HCT116 (cell line): ENCODE data around the gene RNF138. TPM values are rescaled to one million over a fixed set of nuclear protein-coding genes. Genes with fewer than 3 reads are reported as not detected.

Experiments used
- ATAC-seq: fragments of 200-7000 bp; cut with Tn5 transposase; 2 replicates; pipeline ENCODE4 v1.9.1; 2020; ENCODE audit warnings: mild to moderate bottlenecking, moderate library complexity
- BruUV-seq: library from RNA; stranded (reverse); fragments of 400-500 nt; replicated peaks from 2 replicates; lab custom pipeline; 2021; lab: Mats Ljungman, UMichigan
- CTCF ChIA-PET: fragments of 300-600 bp; sonication (Branson Sonifier 250); formaldehyde crosslinking; loops from one replicate; lab custom pipeline; 2021; ENCODE audit warnings: antibody characterized with exemption; lab: Charles Lee
- POLR2A ChIA-PET: fragments of 300-600, 350-600 bp; sonication (Branson Sonifier 250); formaldehyde crosslinking; loops from one replicate; lab custom pipeline; 2021; ENCODE audit warnings: antibody characterized with exemption; lab: Charles Lee
- RAD21 ChIA-PET, 2 experiments: fragments of 300-600 bp; sonication (Branson Sonifier 250); formaldehyde crosslinking; loops; one replicate each; lab custom pipeline; 2023; ENCODE audit warnings: low total read pairs in 2 of 2; ENCODE audit not compliant: uncharacterized antibody in 2 of 2, unreplicated experiment in 2 of 2, low non-redundant PET in 1 of 2; lab: Charles Lee
- DNase-seq: peaks from one replicate; pipeline ENCODE4 v3.0.0-alpha.2; 2010; ENCODE audit warnings: low read depth, low spot score
- H2AFZ ChIP-seq: fragments of 200-600 bp; shearing (Covaris generic), sonication (generic); 2 replicates; pipeline ENCODE4 v1.6.1; 2017; ENCODE audit warnings: low read depth, mixed run types, mixed read lengths, antibody characterized with exemption, low read length; ENCODE audit not compliant: poor library complexity, severe bottlenecking
- H3K27ac ChIP-seq: 2 replicates; pipeline ENCODE4 v1.5.1; 2012; ENCODE audit warnings: low read depth, low read length
- H3K27me3 ChIP-seq: fragments of 200-600 bp; sonication (generic); 2 replicates; pipeline ENCODE4 v1.6.1; 2016; ENCODE audit warnings: mixed run types, low read length, mixed read lengths; ENCODE audit not compliant: insufficient read depth
- H3K36me3 ChIP-seq, 2 experiments: fragments of 200-500 bp in 1 of 2; fragments of 200-600 bp in 1 of 2; sonication (Bioruptor generic) in 1 of 2; sonication (generic) in 1 of 2; 2 replicates each; pipeline versions ENCODE4 v1.5.1 to v1.6.1; 2014 to 2016; ENCODE audit warnings: low read length in 2 of 2, inconsistent platforms in 1 of 2, mixed read lengths in 1 of 2, mixed run types in 1 of 2; ENCODE audit not compliant: insufficient read depth in 2 of 2, control insufficient read depth in 1 of 2
- H3K4me1 ChIP-seq, 2 experiments: fragments of 200-600 bp in 1 of 2; sonication (generic) in 1 of 2; 2 replicates each; pipeline versions ENCODE4 v1.5.1 to v1.6.1; 2012 to 2017; ENCODE audit warnings: low read length in 2 of 2, inconsistent platforms in 1 of 2, mild to moderate bottlenecking in 1 of 2, mixed read lengths in 1 of 2, mixed run types in 1 of 2, moderate library complexity in 1 of 2; ENCODE audit not compliant: insufficient read depth in 2 of 2, control insufficient read depth in 1 of 2
- H3K4me2 ChIP-seq: fragments of 200-600 bp; sonication (generic); 2 replicates; pipeline ENCODE4 v1.6.1; 2017; ENCODE audit warnings: mixed run types, low read length, mixed read lengths
- H3K4me3 ChIP-seq, 2 experiments: fragments of 200-600 bp in 1 of 2; sonication (generic) in 1 of 2; replicated peaks in 1 of 2; 2 replicates each; pipeline ENCODE4 v1.5.1; 2011 to 2016; ENCODE audit warnings: low read length in 2 of 2, control low read depth in 1 of 2, low read depth in 1 of 2, mild to moderate bottlenecking in 1 of 2, mixed read lengths in 1 of 2, mixed run types in 1 of 2
- H3K79me2 ChIP-seq: fragments of 200-600 bp; sonication (generic); 2 replicates; pipeline ENCODE4 v1.6.1; 2017; ENCODE audit warnings: mild to moderate bottlenecking, mixed run types, low read length, moderate library complexity, mixed read lengths; ENCODE audit not compliant: insufficient read depth
- H3K9ac ChIP-seq: fragments of 200-600 bp; sonication (generic); 2 replicates; pipeline ENCODE4 v1.6.1; 2016; ENCODE audit warnings: low read length, mixed read lengths
- H3K9me2 ChIP-seq: fragments of 200-600 bp; sonication (generic), shearing (Covaris generic); 2 replicates; pipeline ENCODE4 v1.6.1; 2017; ENCODE audit warnings: mixed run types, mild to moderate bottlenecking, moderate library complexity; ENCODE audit not compliant: insufficient read depth
- H3K9me3 ChIP-seq, 2 experiments: fragments of 200-500 bp in 1 of 2; fragments of 200-600 bp in 1 of 2; sonication (Bioruptor generic) in 1 of 2; sonication (generic) in 1 of 2; 2 replicates each; pipeline ENCODE4 v1.6.1; 2014 to 2017; ENCODE audit warnings: low read length in 2 of 2, mixed read lengths in 2 of 2, inconsistent platforms in 1 of 2, low read depth in 1 of 2, mild to moderate bottlenecking in 1 of 2, mixed run types in 1 of 2, moderate library complexity in 1 of 2; ENCODE audit not compliant: control insufficient read depth in 1 of 2, insufficient read depth in 1 of 2
- H4K20me1 ChIP-seq: fragments of 200-600 bp; sonication (generic), shearing (Covaris generic); 2 replicates; pipeline ENCODE4 v1.6.1; 2017; ENCODE audit warnings: mixed run types, mild to moderate bottlenecking, moderate library complexity; ENCODE audit not compliant: insufficient read depth
- ATF3 ChIP-seq: IDR thresholded peaks from 2 replicates; pipeline ENCODE4 v1.6.1; 2012
- CBX3 ChIP-seq: IDR thresholded peaks from 2 replicates; pipeline ENCODE4 v1.6.1; 2012; ENCODE audit warnings: low read depth
- CEBPB ChIP-seq: IDR thresholded peaks from 2 replicates; pipeline ENCODE4 v1.6.1; 2012; ENCODE audit warnings: low read depth
- CTCF ChIP-seq, 3 experiments: fragments of 200-600 bp in 1 of 3; sonication (generic) in 1 of 3; IDR thresholded peaks in 2 of 3; conservative IDR thresholded peaks in 1 of 3; 2 replicates each; pipeline ENCODE4 v1.5.1; 2012 to 2017; ENCODE audit warnings: low read depth in 2 of 3, low read length in 2 of 3, antibody characterized with exemption in 1 of 3, borderline replicate concordance in 1 of 3, control low read depth in 1 of 3, mild to moderate bottlenecking in 1 of 3, mixed read lengths in 1 of 3, mixed run types in 1 of 3, moderate library complexity in 1 of 3; ENCODE audit not compliant: insufficient read depth in 1 of 3
- ELF1 ChIP-seq: IDR thresholded peaks from 2 replicates; pipeline ENCODE4 v1.6.1; 2012; ENCODE audit warnings: low read depth, borderline replicate concordance
- EZH2phosphoT487 ChIP-seq: fragments of 200-600 bp; IDR thresholded peaks from 2 replicates; pipeline ENCODE4 v1.6.1; 2018; ENCODE audit warnings: antibody characterized with exemption, borderline replicate concordance
- JUND ChIP-seq: IDR thresholded peaks from 2 replicates; pipeline ENCODE4 v1.6.1; 2012
- POLR2A ChIP-seq: IDR thresholded peaks from 2 replicates; pipeline ENCODE4 v1.7.0; 2011; ENCODE audit warnings: borderline replicate concordance; ENCODE audit not compliant: insufficient read depth, insufficient read length; ENCODE audit errors: extremely low read depth
- POLR2AphosphoS5 ChIP-seq: IDR thresholded peaks from 2 replicates; pipeline ENCODE4 v1.6.1; 2011; ENCODE audit warnings: mild to moderate bottlenecking, low read depth, low read length, moderate library complexity
- SP1 ChIP-seq: IDR thresholded peaks from 2 replicates; pipeline ENCODE4 v1.6.1; 2012; ENCODE audit warnings: low read depth
- SRF ChIP-seq: IDR thresholded peaks from 2 replicates; pipeline ENCODE4 v1.6.1; 2012; ENCODE audit warnings: low read depth
- TCF7L2 ChIP-seq: IDR thresholded peaks from 2 replicates; pipeline ENCODE4 v1.7.0; 2011; ENCODE audit warnings: borderline replicate concordance, inconsistent platforms; ENCODE audit not compliant: insufficient read depth, insufficient read length; ENCODE audit errors: extremely low read depth
- ZBTB33 ChIP-seq: IDR thresholded peaks from 2 replicates; pipeline ENCODE4 v1.6.1; 2011; ENCODE audit warnings: mild to moderate bottlenecking, low read length, moderate library complexity; ENCODE audit not compliant: insufficient replicate concordance; ENCODE audit errors: extremely low read depth
- ZFX ChIP-seq: fragments of 450-650 bp; IDR thresholded peaks from 2 replicates; pipeline ENCODE4 v1.6.1; 2017
- ZNF274 ChIP-seq: fragments of 200-500 bp; sonication (Bioruptor generic); IDR thresholded peaks from 2 replicates; pipeline ENCODE4 v1.6.1; 2014; ENCODE audit warnings: mild to moderate bottlenecking, low read depth, low read length, inconsistent platforms
- intact Hi-C: fragments of 100-400 bp; cut with micrococcal nuclease; formaldehyde crosslinking; loops from 2 replicates; pipeline ENCODE4 v1.10.0; 2022
- total RNA-seq: library from RNA; stranded (reverse); gene quantifications from one replicate; pipeline ENCODE4 v1.2.1, GENCODE V29; 2021; ENCODE audit not compliant: unreplicated experiment

RNF138 gene
- total RNA-seq, 1 experiment from 2014 or later = 72.5 TPM

DNA sequence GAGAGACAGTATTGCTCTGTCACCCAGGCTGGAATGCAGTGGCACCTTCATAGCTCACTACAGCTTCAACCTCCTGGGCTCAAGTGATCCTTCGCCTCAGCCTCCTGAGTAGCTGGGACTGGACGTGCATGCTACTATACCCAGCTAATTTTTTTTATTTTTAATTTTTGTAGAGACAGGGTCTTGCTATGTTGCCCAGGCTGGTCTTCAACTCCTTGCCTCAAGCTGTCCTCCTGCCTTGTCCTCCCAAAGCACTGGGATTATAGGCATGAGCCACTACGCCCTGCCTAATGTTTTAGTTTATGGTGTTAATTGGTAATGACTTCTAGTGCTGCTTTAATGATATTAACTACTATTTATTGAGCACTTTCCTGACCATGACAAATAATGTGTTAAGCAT is 18.3 kb downstream of the RNF138 start (continued):
- TF ChIP-seq ZBTB33 (no peak), POLR2AphosphoS5 (no peak), ZNF274 (no peak), EZH2phosphoT487 (no peak), CEBPB (no peak)
- TF ChIP-seq, all 23 proteins: peak for 0

- H3K9me2 ChIP-seq = no peaks in the 10 kb centered on the region
- no peaks in the 10 kb centered on the region for H3K4me1 ChIP-seq
- ATAC-seq (no peak), DNase-seq (no peak)
- H3K9ac ChIP-seq = no peak overlapping the region
- no peak overlapping the region for H3K4me2 ChIP-seq
- no peaks in the 10 kb centered on the region for H3K9me3 ChIP-seq
- no peaks in the 10 kb centered on the region for H3K27me3 ChIP-seq
- no peak overlapping the region for H3K27ac ChIP-seq
- peaks cover 100% of the 10 kb centered on the region for H3K79me2 ChIP-seq
- no TSS peak for BruUV-seq
- CTCF ChIA-PET = no interaction called here
- peaks cover 9 to 33% of the 10 kb centered on the region in 2 experiments for H3K36me3 ChIP-seq
- RAD21 ChIA-PET = no interaction called here
- peaks cover 8% of the 10 kb centered on the region; the same call in 1 of the 2 replicates for H4K20me1 ChIP-seq
- no peak overlapping the region for H3K4me3 ChIP-seq
- intact Hi-C loops = no loop called here
- TF ChIP-seq JUND (no peak), SP1 (no peak), ZBTB33 (no peak), CBX3 (no peak), ATF3 (no peak), CEBPB (no peak), CTCF (IDR thresholded peaks at IDR 0.05 in 2 of 3, conservative IDR thresholded peaks at IDR 0.05 in 1 of 3; ENCODE audit: borderline replicate concordance in 1 of 3, insufficient read depth in 1 of 3, low read depth in 2 of 3, low read length in 2 of 3) (no peak), ELF1 (no peak), SRF (no peak), ZFX (no peak), TCF7L2 (no peak), POLR2A (no peak)
- POLR2A ChIA-PET = interaction anchor here (0.7 kb wide), 1 partner anchor 542 kb away, joined by 3 read pairs; no protein-coding TSS in a partner anchor
- no peak overlapping the region for H2AFZ ChIP-seq
These were observed 20.0 kb downstream of the RNF138 start for GRCh38 chr18:32111706-32112105.
